AG09319 (cell line): ENCODE measurements around the gene BPGM.
A peak's percentile ranks its signal among the peaks of the same experiment; 100 is the strongest.

Experiments used
- DNase-seq: peaks from one replicate; pipeline ENCODE4 v3.0.0-alpha.2; 2010; ENCODE audit warnings: low read depth; ENCODE audit errors: extremely low read depth
- TF ChIP-seq, protein P1 (sequence below): IDR thresholded peaks from 2 replicates; pipeline ENCODE4 v1.5.1; 2011; ENCODE audit warnings: low read depth, mild to moderate bottlenecking, inconsistent platforms, low read length, moderate library complexity

The BPGM gene

DNA sequence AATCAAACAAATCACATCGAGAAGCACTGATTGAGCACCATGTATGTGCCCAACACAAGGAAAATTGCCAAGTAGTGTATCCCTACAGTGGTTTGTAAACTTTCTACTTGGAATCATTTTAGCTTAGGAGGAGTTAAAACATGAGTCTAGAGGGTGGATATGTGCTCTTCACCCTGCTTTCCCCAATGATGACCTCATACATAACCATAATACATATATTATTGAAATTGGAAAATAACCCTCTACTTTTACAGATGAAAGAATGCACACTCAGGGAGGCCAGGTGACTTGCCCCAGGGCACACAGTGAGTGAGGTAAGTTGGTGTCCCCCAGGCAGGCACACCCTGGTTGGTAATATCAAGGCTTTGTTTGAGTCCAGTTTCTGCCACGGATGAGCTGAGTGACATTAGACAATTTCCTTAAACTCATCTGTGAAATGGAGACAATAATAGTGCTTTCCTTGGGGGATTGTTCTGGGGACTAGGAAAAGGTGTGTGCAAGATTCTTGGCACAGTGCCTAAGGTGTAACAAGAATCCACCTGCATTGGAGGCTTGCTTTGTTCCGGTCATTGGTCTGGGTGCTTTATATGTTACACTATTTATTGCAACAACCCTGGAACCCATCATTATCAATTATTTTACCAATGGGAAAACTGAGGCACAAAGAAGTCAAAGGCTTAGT, 50.7 kb downstream of the BPGM start:
- DNase-seq: no peak
- TF ChIP-seq, protein P1, sequence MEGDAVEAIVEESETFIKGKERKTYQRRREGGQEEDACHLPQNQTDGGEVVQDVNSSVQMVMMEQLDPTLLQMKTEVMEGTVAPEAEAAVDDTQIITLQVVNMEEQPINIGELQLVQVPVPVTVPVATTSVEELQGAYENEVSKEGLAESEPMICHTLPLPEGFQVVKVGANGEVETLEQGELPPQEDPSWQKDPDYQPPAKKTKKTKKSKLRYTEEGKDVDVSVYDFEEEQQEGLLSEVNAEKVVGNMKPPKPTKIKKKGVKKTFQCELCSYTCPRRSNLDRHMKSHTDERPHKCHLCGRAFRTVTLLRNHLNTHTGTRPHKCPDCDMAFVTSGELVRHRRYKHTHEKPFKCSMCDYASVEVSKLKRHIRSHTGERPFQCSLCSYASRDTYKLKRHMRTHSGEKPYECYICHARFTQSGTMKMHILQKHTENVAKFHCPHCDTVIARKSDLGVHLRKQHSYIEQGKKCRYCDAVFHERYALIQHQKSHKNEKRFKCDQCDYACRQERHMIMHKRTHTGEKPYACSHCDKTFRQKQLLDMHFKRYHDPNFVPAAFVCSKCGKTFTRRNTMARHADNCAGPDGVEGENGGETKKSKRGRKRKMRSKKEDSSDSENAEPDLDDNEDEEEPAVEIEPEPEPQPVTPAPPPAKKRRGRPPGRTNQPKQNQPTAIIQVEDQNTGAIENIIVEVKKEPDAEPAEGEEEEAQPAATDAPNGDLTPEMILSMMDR: no peak

DNA sequence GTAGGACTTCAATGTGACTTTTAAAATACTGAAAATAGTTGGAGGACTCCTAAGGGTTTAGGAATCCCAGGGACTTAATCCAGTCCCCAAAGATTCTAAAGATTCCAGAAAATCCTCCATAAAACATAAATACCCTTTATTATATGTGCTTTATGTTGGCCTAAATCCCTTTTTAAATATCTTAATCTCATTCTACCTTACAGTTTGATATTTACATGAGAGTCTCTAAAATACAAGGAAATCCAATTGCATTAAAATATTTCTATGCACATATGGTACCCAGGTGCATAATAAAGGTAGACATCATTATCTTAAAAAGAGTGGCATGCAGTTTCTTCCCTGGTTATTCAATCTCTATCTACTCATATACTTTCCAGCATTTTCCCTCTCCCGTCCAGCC, 51.8 kb downstream of the BPGM start:
- TF ChIP-seq, protein P1: no peak
- no peak for DNase-seq

DNA sequence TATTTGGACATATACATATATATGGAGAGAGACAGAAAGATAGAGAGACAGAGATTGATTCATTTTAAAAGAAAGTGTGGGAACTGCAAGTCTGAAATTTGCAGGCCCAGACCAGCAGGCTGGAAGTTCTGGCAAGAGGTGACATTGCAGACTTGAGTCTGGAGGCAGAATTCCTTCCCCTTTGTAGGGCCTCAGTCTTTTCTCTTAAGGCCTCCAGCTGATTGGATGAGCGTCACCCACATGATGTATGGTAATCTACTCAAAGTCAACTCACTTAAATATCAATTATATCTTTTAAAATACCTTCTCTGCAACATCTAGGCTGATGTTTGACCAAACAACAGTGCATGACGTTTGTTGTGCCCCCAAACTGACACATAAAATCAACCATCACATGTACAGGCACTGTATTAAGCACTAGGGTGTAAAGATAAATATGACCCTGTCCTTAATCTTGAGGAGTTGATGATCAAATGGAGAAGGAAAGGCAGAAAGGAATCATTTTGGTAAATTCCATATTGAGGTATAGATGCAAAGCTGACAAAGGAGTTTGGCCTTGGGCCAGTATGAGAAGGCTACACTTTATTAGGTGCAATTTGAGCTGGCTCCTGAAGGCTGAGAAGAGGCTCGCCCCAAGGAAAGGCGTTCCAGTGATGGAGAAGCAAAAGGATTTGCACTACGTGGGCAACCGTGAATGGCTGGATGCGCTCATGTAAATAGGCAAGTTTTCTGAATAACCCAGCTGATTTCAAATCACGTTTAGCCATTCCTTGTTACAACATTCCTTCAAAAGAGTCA, 52.6 kb downstream of the BPGM start:
- DNase-seq: no peak
- TF ChIP-seq, protein P1: no peak

DNA sequence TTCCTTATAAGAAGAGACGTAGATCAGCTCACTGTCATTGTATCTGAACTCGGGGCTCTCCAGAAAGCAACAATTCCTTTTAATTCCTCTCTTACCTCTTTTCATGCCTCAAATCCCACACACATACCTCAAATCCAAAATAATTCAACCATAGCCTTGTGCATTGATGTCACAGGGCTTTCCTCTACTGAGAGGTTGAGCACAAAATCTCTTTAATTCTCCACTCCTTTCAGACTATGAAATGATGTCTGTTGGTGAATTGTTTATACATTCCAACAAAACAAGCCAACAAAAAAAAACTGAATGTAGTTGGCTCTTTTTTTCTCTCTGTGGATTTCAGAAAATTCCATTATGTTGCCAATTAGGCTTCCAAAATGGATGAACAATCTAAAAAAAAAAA, 53.2 kb downstream of the BPGM start:
- TF ChIP-seq, protein P1: no peak
- DNase-seq: no peak

DNA sequence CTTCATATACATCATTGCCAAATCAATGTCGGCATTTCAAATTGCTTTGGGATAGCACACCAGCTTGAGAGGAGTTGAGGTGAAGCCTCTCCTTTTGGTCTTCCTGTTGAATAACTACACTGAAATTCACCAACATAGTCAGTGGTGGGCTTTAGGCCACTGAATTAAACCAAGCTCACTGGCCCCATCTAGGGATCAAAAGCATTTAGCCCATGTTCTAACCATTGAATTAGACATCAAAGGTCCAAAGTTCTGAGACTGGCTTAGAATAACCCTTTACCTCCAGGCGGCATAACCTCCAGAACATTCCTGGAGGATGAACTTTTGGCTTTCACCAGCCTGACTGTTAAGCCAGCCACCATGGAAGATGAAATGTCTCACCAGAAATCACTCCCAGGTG, 54.6 kb downstream of the BPGM start:
- TF ChIP-seq, protein P1: peak; percentile 23
- DNase-seq: no peak

DNA sequence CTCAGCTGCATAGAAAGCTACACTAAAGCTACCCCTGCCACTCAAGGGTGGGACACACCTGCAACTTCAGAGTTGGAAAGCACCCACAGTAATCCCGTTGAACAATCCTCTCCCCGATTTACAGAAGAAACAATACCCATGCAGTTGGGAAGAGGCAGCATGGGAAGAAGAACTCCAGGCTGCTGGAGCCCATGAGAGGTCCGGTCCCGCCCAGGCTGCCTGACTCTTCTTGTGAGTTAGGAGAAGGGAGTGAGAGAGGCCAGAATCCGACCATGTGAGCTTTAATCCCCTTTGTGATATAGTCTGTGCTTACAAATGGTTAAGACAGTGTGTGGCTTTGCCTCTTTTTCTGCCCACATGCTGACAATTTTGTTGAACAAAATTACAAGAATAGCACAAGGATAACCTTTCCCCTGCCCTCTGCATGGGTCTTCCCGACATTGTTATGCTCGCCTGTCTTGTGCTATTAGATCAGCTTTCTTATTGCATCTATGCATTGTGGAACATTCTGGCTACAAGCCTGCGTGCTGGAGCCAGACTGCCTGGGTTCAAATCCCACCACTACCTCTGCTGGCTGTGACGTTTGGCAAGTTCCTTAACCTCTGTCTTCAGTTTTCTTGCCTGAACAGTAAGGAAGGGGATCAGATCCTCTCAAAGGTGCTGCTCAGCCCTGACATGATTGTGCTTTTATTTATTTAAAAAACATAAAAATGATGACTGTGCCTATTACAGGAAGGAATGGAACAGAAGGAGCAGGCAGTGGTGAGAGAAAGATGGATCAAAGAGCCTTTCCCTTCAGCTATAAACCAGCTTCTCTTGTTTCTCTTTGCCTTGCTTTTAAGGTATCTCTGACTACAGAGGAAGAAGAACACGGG, 56.0 kb downstream of the BPGM start:
- DNase-seq: no peak
- TF ChIP-seq, protein P1: no peak
